Stimulated activated CD4-positive, alpha-beta T cell treated with anti-CD3 and anti-CD28 coated beads, TNF-alpha, amount 100 ng/mL, for 24 hours (primary cell): ENCODE results near the gene TLCD3A.
"Not testable (repeated sequence)": the region's sequence is repeated elsewhere in the genome, so short reads cannot be mapped to it uniquely, and the experiment has no call there.

Experiments used
- DNase-seq, 3 experiments: peaks; one replicate each; pipeline ENCODE4 v3.0.0-alpha.2; 2020; ENCODE audit warnings: low read depth in 3 of 3

Gene TLCD3A

DNA sequence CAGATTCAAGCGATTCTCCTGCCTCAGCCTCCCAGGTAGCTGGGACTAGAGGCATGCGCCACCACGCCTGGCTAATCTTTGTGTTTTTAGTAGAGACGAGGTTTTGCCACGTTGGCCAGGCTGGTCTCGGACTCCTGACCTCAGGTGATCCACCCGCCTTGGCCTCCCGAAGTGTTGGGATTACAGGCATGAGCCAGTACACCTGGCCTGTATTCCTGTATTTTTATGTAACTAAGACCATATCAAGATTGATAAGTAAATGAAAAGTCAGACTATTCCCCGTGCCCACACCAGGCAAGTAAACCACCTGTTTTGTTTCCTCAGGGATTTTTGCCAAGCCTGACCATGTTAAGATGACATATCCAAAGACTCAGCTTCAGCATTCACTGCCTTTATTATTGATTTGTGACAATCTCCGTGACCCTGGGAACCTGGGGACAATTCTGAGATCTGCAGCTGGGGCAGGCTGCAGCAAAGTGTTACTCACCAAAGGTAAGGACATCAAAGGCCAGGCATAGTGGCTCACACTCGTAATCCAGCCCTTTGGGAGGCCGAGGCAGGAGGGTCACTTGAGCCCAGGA lies 55.3 kb downstream of the TLCD3A start:
- DNase-seq, result no peak

DNA sequence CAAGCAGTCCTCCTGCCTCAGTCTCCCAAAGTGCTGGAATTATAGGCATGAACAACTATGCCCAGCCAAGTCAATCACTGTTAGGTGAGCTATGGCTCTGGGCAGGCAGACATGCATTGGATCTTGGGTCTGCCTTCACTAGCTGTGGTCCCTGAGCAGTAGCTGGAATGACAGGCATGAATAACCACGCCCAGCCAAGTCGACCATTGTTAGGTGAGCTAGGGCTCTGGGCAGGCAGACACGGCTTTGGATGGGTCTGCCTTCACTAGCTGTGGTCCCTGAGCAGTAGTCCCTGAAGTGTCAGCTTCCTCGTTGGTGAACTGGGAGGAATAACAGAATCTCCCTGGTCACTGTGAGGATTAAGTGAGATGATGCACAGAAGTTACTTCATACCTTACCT lies 56.2 kb downstream of the TLCD3A start:
- no peak for DNase-seq

DNA sequence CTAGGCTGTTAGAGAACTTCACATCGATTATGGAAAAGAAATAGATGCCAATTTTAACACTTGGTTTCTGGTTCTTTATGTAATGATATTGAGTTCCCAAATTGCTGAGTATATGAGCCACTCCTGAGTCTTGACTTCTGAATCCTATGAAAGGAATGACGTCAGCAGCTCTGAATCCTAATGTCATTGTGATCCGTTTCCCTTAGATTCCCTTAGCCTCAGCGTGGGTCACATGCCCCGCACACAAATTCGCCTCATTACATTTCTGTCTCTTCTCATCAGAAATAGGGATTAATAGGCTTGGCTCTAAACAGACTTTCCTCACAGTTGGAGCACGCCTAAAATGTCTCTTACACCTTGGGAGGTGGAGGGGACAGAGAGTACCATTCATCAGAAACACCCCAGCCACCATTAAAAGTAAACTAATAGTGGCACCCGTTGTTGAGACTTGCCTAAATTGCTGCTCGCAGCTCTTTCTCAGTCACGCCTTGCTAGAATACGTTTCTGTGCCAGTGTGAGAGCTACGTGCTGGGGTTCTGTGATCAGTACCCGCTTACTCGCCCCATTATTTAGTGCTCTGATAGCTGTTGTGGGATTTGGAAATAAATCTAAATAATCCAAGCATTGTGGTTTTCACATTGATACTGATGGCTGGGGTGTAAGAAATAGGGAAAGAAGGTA lies 56.9 kb downstream of the TLCD3A start:
- DNase-seq, result no peak

DNA sequence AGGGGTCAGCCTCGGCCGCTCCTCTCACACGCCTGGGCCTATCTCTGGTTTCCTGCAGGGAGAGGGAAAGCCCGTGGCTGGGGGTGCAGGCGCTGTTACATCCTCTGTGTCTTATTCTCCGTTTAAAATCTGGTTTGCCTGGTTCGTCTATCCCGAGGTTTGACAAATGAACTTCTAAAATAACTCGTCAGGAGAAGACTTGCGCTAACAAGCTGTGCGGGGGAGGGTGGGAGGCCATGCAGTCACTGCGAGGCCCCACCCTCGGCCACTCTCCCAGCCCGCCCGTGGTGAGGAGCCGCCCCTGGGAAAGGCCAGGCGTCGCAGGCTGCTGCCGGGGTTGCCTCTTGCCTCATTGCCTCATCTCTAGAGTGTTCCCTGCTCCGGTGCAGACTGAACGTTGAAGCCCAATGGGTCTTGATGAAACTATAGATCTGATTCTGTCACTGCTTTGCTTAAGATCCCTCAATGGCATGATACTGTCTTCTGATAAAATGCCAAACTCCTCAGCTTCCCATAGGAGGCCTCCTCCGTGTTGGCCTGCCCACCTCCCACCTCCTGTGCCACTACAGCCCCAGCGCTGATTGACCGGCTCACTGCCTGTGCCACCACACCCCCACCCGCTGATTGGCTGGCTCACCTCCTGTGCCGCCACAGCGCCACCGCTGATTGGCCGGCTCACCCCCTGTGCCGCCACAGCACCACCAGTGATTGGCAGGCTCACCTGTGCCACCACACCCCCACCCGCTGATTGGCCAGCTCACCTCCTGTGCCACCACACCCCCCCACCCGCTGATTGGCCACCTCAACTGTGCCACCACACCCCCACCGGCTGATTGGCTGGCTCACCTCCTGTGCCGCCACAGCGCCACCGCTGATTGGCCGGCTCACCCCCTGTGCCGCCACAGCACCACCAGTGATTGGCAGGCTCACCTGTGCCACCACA lies 57.8 kb downstream of the TLCD3A start:
- DNase-seq, result not testable (repeated sequence)

DNA sequence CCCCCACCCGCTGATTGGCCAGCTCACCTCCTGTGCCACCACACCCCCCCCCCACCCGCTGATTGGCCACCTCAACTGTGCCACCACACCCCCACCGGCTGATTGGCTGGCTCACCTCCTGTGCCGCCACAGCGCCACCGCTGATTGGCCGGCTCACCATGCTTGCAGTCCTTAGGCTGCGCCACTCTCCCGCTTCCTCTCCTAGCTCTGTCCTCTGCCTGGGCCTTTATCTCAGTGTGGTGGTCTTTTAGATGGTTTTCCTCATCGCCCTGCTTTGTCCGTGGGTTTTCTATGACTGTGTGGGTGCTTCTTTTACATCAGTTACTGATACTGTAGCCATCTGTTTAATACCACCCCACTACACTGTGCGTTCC lies 58.5 kb downstream of the TLCD3A start:
- not testable (repeated sequence) for DNase-seq

DNA sequence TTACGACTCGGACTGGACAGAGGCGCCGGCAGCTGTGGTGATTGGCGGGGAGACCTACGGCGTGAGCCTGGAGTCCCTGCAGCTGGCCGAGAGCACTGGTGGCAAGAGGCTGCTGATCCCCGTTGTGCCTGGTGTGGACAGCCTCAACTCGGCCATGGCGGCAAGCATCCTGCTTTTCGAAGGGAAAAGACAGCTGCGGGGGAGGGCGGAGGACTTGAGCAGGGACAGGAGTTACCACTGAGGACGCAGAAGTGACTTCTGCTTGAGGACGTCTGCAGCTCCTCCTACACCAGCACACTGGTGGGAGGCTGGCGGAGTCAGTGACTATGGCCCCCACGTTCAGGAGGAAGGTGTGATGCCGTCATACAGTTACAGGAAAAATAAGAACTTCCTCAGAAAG lies 59.4 kb downstream of the TLCD3A start:
- DNase-seq, result no peak

DNA sequence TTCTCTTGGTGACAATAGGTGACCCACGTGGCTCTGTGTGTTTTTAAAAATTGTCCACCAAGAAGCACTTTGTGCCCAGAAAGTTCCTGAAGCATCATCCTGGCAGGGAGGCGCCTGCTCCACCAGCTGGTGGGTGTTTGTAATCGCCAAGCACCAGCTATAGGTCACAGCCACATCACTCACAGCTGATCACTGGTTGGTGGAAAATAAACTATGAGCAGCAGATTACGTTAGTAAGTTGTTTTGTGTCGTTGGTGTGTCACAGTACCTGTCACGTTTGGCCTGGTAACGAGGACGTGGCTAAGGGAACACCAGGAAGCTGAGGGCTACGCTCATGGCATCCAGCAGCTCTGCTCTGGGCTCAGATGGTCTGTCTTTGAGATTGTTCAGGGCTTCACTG lies 59.9 kb downstream of the TLCD3A start:
- DNase-seq, result no peak
